ENCODE results near the gene ANKRD9. TPM values are rescaled to one million over a fixed set of nuclear protein-coding genes. Genes with fewer than 3 reads are reported as not detected.

The ANKRD9 gene
- total and polyA plus RNA-seq, 9 of the 15 experiments (the other 6 are each of a cell fraction or from before 2014, with no cell fraction given), result 0.04 to 32.9 (median 5.3) TPM

DNA sequence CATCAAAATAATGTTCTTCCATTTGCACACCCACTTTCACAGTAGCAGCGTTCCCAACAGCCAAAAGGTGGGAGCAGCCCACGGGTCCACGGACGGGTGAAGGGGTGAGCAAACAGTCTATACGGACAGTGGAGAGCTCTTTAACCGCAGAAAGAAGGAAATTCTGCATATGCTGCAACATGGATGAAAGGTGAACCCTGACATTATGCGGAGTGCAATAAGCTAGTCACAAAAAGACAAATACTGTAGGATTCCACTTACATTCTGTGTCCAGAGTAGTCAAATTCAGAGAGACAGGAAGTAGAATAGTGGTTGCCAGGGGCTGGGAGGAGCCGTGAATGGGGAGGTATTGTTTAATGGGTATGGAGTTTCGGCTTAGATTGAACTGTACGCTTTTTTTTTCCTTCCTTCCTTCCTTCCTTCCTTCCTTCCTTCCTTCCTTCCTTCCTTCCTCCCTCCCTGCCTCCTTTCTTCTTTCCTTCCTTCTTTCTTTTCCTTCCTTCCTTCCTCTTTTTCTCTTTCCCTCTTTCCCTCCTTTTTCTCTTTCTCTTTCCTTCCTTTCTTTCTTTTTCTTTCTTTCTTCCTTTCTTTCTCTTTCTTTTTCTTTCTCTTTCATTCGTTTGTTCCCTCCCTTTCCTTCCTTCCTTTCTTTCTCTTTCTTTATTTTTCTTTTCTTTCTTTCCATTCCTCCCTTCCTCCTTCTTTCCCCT, 15.8 kb upstream of the ANKRD9 start (continued):
- no peak for TF ChIP-seq E2F5 (CRISPR knock-in tag; IDR thresholded peaks at IDR 0.05)
- TF ChIP-seq MTA2 (IDR thresholded peaks at IDR 0.05; ENCODE audit: low read depth), result peak; percentile 57
- no peak for TF ChIP-seq ZNF165 (CRISPR knock-in tag; IDR thresholded peaks at IDR 0.05; ENCODE audit: borderline replicate concordance)
- no peak for TF ChIP-seq DACH1 (IDR thresholded peaks at IDR 0.05; ENCODE audit: partially characterized antibody)
- no peak for TF ChIP-seq ZNF253 (CRISPR knock-in tag; conservative IDR thresholded peaks at IDR 0.05)
- no peak for TF ChIP-seq NFE2L1 (tag; IDR thresholded peaks at IDR 0.05; ENCODE audit: borderline replicate concordance, low read depth)
- TF ChIP-seq ARID3A (IDR thresholded peaks at IDR 0.05; ENCODE audit: borderline replicate concordance, low read depth, low read length), result no peak
- no peak for TF ChIP-seq ZNF695 (CRISPR knock-in tag; IDR thresholded peaks at IDR 0.05)
- TF ChIP-seq RB1 (IDR thresholded peaks at IDR 0.05; ENCODE audit: low read depth), result no peak
- TF ChIP-seq HDGF (IDR thresholded peaks at IDR 0.05), result 0 out of 2 replicates have a peak, but pooled peaks have one; percentile 35
- TF ChIP-seq ZNF324 (CRISPR knock-in tag; IDR thresholded peaks at IDR 0.05), result no peak
- no peak for TF ChIP-seq POLR2AphosphoS2 (IDR thresholded peaks at IDR 0.05; ENCODE audit: low read length)
- TF ChIP-seq ZNF232 (CRISPR knock-in tag; IDR thresholded peaks at IDR 0.05), result no peak
- no peak for TF ChIP-seq TAF1 (IDR thresholded peaks at IDR 0.05; ENCODE audit: control insufficient read depth, extremely low read depth, insufficient read depth, low read length, severe bottlenecking)
- TF ChIP-seq, protein P1, sequence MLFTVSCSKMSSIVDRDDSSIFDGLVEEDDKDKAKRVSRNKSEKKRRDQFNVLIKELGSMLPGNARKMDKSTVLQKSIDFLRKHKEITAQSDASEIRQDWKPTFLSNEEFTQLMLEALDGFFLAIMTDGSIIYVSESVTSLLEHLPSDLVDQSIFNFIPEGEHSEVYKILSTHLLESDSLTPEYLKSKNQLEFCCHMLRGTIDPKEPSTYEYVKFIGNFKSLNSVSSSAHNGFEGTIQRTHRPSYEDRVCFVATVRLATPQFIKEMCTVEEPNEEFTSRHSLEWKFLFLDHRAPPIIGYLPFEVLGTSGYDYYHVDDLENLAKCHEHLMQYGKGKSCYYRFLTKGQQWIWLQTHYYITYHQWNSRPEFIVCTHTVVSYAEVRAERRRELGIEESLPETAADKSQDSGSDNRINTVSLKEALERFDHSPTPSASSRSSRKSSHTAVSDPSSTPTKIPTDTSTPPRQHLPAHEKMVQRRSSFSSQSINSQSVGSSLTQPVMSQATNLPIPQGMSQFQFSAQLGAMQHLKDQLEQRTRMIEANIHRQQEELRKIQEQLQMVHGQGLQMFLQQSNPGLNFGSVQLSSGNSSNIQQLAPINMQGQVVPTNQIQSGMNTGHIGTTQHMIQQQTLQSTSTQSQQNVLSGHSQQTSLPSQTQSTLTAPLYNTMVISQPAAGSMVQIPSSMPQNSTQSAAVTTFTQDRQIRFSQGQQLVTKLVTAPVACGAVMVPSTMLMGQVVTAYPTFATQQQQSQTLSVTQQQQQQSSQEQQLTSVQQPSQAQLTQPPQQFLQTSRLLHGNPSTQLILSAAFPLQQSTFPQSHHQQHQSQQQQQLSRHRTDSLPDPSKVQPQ (CRISPR knock-in tag; IDR thresholded peaks at IDR 0.05; ENCODE audit: borderline replicate concordance), result no peak
- no peak for TF ChIP-seq CBFA2T2 (conservative IDR thresholded peaks at IDR 0.05)
- no peak for TF ChIP-seq ZNF778 (CRISPR knock-in tag; IDR thresholded peaks at IDR 0.05)
- TF ChIP-seq ZNF347 (CRISPR knock-in tag; IDR thresholded peaks at IDR 0.05; ENCODE audit: low read depth), result no peak
- TF ChIP-seq, protein P2, sequence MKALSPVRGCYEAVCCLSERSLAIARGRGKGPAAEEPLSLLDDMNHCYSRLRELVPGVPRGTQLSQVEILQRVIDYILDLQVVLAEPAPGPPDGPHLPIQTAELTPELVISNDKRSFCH (CRISPR knock-in tag; IDR thresholded peaks at IDR 0.05), result no peak
- TF ChIP-seq, protein P2 (tag; IDR thresholded peaks at IDR 0.05), result no peak
- no peak for TF ChIP-seq COPS2 (conservative IDR thresholded peaks at IDR 0.05)
- TF ChIP-seq, protein P3, sequence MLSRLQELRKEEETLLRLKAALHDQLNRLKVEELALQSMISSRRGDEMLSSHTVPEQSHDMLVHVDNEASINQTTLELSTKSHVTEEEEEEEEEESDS (CRISPR knock-in tag; IDR thresholded peaks at IDR 0.05), result no peak
- no peak for TF ChIP-seq ZNF263 (CRISPR knock-in tag; IDR thresholded peaks at IDR 0.05; ENCODE audit: borderline replicate concordance)
- no peak for TF ChIP-seq TAL1 (IDR thresholded peaks at IDR 0.05)
- TF ChIP-seq ZNF561 (CRISPR knock-in tag; conservative IDR thresholded peaks at IDR 0.05), result no peak
